Astrocyte (in vitro differentiated cells and primary cell): ENCODE measurements around the gene NUP133. TPM values are rescaled to one million over a fixed set of nuclear protein-coding genes. Genes with fewer than 3 reads are reported as not detected.

Experiments used
- DNase-seq: peaks from one replicate; pipeline ENCODE4 v3.0.0-alpha.2; 2010; ENCODE audit warnings: low read depth
- FAIRE-seq: peaks from 2 replicates; lab custom pipeline; 2011; peaks lifted over from hg19 to GRCh38; lab: Jason Lieb, UNC
- H2AFZ ChIP-seq: 2 replicates; pipeline ENCODE4 v1.6.0; 2012; ENCODE audit warnings: low read depth, low read length, inconsistent platforms
- H3K27ac ChIP-seq: 2 replicates; pipeline ENCODE4 v1.5.1; 2011; ENCODE audit warnings: low read depth, low read length, inconsistent platforms
- H3K27me3 ChIP-seq: 2 replicates; pipeline ENCODE4 v1.6.0; 2011; ENCODE audit warnings: low read length, inconsistent platforms; ENCODE audit not compliant: insufficient read depth
- H3K36me3 ChIP-seq: 2 replicates; pipeline ENCODE4 v1.5.1; 2011; ENCODE audit warnings: low read length, inconsistent platforms; ENCODE audit not compliant: insufficient read depth
- H3K4me1 ChIP-seq: 2 replicates; pipeline ENCODE4 v1.5.1; 2011; ENCODE audit warnings: low read length, inconsistent platforms; ENCODE audit not compliant: insufficient read depth
- H3K4me2 ChIP-seq: 2 replicates; pipeline ENCODE4 v1.6.0; 2012; ENCODE audit warnings: low read length, inconsistent platforms
- H3K4me3 ChIP-seq: 2 replicates; pipeline ENCODE4 v1.5.1; 2011; ENCODE audit warnings: low read depth, mild to moderate bottlenecking, low read length, inconsistent platforms; ENCODE audit not compliant: insufficient read depth
- H3K79me2 ChIP-seq: 2 replicates; pipeline ENCODE4 v1.6.0; 2012; ENCODE audit warnings: mild to moderate bottlenecking, low read length, inconsistent platforms; ENCODE audit not compliant: insufficient read depth
- H3K9ac ChIP-seq: 2 replicates; pipeline ENCODE4 v1.6.0; 2012; ENCODE audit warnings: mild to moderate bottlenecking, low read length, inconsistent platforms
- H3K9me3 ChIP-seq: 2 replicates; pipeline ENCODE4 v1.5.1; 2012; ENCODE audit warnings: low read depth, mild to moderate bottlenecking, low read length, inconsistent platforms; ENCODE audit not compliant: insufficient read depth
- H4K20me1 ChIP-seq: 2 replicates; pipeline ENCODE4 v1.6.0; 2012; ENCODE audit warnings: low read length, inconsistent platforms; ENCODE audit not compliant: insufficient read depth
- H3K27ac Mint-ChIP-seq: one replicate; pipeline ENCODE4 v1.8.0; 2021; ENCODE audit warnings: mild to moderate bottlenecking, mixed read lengths; ENCODE audit not compliant: unreplicated experiment
- H3K27me3 Mint-ChIP-seq: one replicate; pipeline ENCODE4 v1.8.0; 2021; ENCODE audit warnings: low read depth, mixed read lengths; ENCODE audit not compliant: unreplicated experiment
- H3K36me3 Mint-ChIP-seq: one replicate; pipeline ENCODE4 v1.8.0; 2021; ENCODE audit warnings: low read depth, mixed read lengths; ENCODE audit not compliant: unreplicated experiment
- H3K4me1 Mint-ChIP-seq: one replicate; pipeline ENCODE4 v1.8.0; 2021; ENCODE audit warnings: low read depth, mixed read lengths; ENCODE audit not compliant: unreplicated experiment
- H3K4me3 Mint-ChIP-seq: one replicate; pipeline ENCODE4 v1.8.0; 2021; ENCODE audit warnings: mild to moderate bottlenecking, moderate library complexity, mixed read lengths; ENCODE audit not compliant: unreplicated experiment
- H3K9me3 Mint-ChIP-seq: one replicate; pipeline ENCODE4 v1.8.0; 2021; ENCODE audit warnings: mild to moderate bottlenecking, mixed read lengths; ENCODE audit not compliant: unreplicated experiment
- EZH2 ChIP-seq: IDR thresholded peaks from 2 replicates; pipeline ENCODE4 v1.6.1; 2012; ENCODE audit warnings: mild to moderate bottlenecking, low read length, inconsistent platforms; ENCODE audit not compliant: insufficient read depth
- total RNA-seq: library from RNA; stranded (reverse); gene quantifications from 2 replicates; pipeline ENCODE4 v1.2.1, GENCODE V29; 2021
- TF ChIP-seq, protein P1 (sequence below): IDR thresholded peaks from 2 replicates; pipeline ENCODE4 v1.5.1; 2011; ENCODE audit warnings: low read depth, mild to moderate bottlenecking, inconsistent platforms, low read length, moderate library complexity; ENCODE audit not compliant: insufficient read depth

The NUP133 gene
- total RNA-seq, 1 donor from 2014 or later: 35.1 TPM

DNA sequence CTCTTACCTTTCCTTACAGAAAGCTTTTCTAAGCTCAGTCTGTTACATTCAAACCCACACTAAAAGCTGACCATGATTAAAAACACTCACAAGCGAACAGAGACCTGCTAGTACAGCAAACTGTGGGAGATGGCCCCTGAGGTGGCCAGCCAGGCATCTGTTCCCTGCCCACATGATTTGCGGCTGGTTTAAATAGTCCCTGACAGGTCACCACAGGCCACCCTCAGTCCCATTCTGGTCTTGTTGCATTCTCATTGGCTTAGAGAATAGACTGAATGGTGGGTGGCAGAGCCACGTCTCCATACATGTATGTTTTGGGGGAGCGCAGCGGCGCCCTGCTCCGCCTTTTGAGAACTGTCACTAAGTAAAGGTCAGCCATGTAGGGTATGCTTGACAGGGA is 71.9 kb downstream of the NUP133 start:
- Mint-ChIP-seq H3K4me1 (peaks cover 12% of the 10 kb centered on the region), H3K36me3 (peaks cover 7% of the 10 kb centered on the region), H3K27ac (no peak overlapping the region), H3K27me3 (peaks cover 33% of the 10 kb centered on the region), H3K9me3 (peaks cover 4% of the 10 kb centered on the region), H3K4me3 (no peak overlapping the region)
- no peaks in the 10 kb centered on the region for H4K20me1 ChIP-seq
- H3K4me2 ChIP-seq: no peak overlapping the region
- no peak overlapping the region for H3K9ac ChIP-seq
- no peak overlapping the region for H3K4me3 ChIP-seq
- DNase-seq (no peak), FAIRE-seq (no peak)
- TF ChIP-seq EZH2: no peak
- TF ChIP-seq, protein P1, sequence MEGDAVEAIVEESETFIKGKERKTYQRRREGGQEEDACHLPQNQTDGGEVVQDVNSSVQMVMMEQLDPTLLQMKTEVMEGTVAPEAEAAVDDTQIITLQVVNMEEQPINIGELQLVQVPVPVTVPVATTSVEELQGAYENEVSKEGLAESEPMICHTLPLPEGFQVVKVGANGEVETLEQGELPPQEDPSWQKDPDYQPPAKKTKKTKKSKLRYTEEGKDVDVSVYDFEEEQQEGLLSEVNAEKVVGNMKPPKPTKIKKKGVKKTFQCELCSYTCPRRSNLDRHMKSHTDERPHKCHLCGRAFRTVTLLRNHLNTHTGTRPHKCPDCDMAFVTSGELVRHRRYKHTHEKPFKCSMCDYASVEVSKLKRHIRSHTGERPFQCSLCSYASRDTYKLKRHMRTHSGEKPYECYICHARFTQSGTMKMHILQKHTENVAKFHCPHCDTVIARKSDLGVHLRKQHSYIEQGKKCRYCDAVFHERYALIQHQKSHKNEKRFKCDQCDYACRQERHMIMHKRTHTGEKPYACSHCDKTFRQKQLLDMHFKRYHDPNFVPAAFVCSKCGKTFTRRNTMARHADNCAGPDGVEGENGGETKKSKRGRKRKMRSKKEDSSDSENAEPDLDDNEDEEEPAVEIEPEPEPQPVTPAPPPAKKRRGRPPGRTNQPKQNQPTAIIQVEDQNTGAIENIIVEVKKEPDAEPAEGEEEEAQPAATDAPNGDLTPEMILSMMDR: no peak
- peaks cover 44% of the 10 kb centered on the region for H3K27me3 ChIP-seq
- H2AFZ ChIP-seq: no peak overlapping the region
- H3K27ac ChIP-seq: no peak overlapping the region
- H3K4me1 ChIP-seq: peaks cover 10% of the 10 kb centered on the region
- H3K36me3 ChIP-seq: no peaks in the 10 kb centered on the region
- H3K79me2 ChIP-seq: no peaks in the 10 kb centered on the region
- no peaks in the 10 kb centered on the region for H3K9me3 ChIP-seq

DNA sequence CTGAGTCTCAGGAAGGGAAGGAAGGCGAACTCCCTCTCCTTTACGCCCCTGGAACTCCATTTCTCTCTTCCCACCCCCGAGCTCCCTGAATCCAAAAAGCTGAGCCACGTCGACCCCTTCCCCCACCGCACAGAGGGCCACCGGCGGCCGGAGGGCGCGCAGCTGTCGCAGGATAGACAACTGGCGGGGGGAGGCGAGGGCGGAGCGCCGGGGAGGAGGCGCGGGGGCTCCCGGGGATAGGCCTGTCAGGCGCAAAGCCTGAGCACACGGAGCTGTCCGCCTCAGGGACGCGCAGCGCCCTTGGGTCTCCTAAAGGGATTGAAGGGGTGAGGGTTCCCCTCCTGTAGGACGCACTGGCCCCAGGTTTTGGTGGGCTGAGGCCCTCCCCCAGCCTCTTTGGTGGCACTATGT is 73.5 kb downstream of the NUP133 start:
- no peak overlapping the region for H3K9ac ChIP-seq
- FAIRE-seq: no peak
- TF ChIP-seq EZH2: peak; percentile 45
- TF ChIP-seq, protein P1: no peak

DNA sequence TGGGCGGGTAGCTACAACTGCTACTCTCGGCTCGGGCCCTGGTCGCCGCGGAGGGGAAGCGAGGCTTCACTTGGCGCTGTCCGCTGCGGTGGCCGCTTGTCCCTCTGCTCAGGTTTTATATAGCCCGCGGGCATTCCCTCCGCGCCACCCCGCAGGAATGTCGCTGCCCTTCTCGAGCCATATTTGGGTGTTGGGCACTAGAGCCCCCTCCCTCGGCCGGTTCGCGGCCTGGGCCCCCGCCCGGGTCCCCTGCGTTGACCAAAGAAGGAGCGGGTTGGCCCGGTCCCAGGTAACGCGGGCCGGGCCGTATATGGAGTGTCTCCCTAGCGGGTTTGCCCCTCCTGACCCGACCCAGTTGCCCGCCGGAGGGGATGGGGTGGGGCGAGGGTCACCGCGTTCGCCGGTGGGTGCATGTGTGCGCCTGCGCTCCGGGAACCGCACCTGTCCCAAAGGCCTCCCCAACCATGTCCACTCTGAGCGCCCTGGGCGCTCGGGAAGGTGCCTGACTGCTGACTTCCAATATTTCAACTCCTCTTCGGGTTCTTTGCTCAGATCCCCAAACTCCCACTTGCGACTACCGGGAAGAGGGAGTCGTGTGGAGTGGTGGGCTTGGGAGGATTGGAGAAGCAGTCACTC is 74.0 kb downstream of the NUP133 start, which contains the start of gene ACTA1:
TSS of gene ACTA1 (minus strand) at position 90 of the 636 bp plus-strand sequence. CDS start 979 bp downstream, outside the sequence.
- H3K27me3 Mint-ChIP-seq: peaks cover 50% of the 10 kb centered on the region
- H3K4me1 Mint-ChIP-seq: peaks cover 4% of the 10 kb centered on the region
- peaks cover 58% of the 10 kb centered on the region for H3K27me3 ChIP-seq
- H3K9me3 Mint-ChIP-seq: peaks cover 6% of the 10 kb centered on the region
- H3K9ac ChIP-seq: no peak within 1 kb of the TSS
- no peak for FAIRE-seq
- no peak within 1 kb of the TSS for H3K27ac ChIP-seq
- H3K4me3 Mint-ChIP-seq: no peak within 1 kb of the TSS
- H3K79me2 ChIP-seq: no peaks in the 10 kb centered on the region
- no peak for DNase-seq
- no peaks in the 10 kb centered on the region for H4K20me1 ChIP-seq
- no peaks in the 10 kb centered on the region for H3K9me3 ChIP-seq
- H3K27ac Mint-ChIP-seq: no peak within 1 kb of the TSS
- H3K4me1 ChIP-seq: peaks cover 4% of the 10 kb centered on the region
- H3K36me3 ChIP-seq: no peaks in the 10 kb centered on the region
- H3K4me2 ChIP-seq: no peak within 1 kb of the TSS
- no peak for TF ChIP-seq EZH2
- TF ChIP-seq, protein P1: no peak
- peaks cover 8% of the 10 kb centered on the region for H3K36me3 Mint-ChIP-seq
- no peak within 1 kb of the TSS for H3K4me3 ChIP-seq
- H2AFZ ChIP-seq: no peak within 1 kb of the TSS

More for the DNA sequence above, 73.5 kb downstream of the NUP133 start:
- H2AFZ ChIP-seq: no peak overlapping the region
- H3K9me3 ChIP-seq: no peaks in the 10 kb centered on the region
- Mint-ChIP-seq H3K4me1 (peaks cover 4% of the 10 kb centered on the region), H3K27ac (no peak overlapping the region), H3K4me3 (no peak overlapping the region), H3K36me3 (peaks cover 8% of the 10 kb centered on the region), H3K27me3 (peaks cover 48% of the 10 kb centered on the region), H3K9me3 (peaks cover 6% of the 10 kb centered on the region)
- no peak for DNase-seq
- H3K4me2 ChIP-seq: no peak overlapping the region
- no peak overlapping the region for H3K27ac ChIP-seq
- H3K4me1 ChIP-seq: peaks cover 4% of the 10 kb centered on the region
- no peaks in the 10 kb centered on the region for H3K79me2 ChIP-seq
- H3K36me3 ChIP-seq: no peaks in the 10 kb centered on the region
- no peaks in the 10 kb centered on the region for H4K20me1 ChIP-seq
- H3K27me3 ChIP-seq: peaks cover 58% of the 10 kb centered on the region
- no peak overlapping the region for H3K4me3 ChIP-seq
